ENCODE data around the gene CHST9.

Gene CHST9

DNA sequence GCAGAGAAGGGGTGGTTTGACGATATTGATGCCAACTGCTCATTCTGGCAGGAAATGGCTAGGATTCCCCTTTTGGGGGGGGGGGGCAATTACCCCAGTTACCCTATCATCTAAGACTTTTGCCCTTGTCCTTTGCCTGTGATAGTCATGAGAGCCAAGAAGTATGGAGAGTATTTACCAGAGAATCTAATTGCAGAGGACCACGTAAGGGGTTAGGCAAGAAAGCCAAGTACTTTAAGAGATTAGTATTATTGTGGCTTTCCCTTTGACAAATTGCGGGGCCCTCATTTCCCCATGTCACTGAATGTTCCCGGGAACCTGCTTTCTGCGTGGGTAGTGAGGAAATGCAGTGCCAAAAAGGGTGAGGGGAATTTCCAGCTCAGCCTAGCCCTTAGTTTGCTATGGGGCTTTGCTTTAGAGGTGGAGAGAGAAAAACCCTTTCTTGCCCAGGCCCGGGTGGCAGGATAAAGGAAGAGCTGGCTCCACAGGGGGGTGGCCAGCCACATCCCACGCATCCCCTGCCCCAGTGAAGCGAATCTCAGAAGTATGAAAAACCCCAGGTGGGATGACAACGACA is 321.1 kb downstream of the CHST9 start:
- no peak for DNase-seq (ENCODE audit: low spot score)

DNA sequence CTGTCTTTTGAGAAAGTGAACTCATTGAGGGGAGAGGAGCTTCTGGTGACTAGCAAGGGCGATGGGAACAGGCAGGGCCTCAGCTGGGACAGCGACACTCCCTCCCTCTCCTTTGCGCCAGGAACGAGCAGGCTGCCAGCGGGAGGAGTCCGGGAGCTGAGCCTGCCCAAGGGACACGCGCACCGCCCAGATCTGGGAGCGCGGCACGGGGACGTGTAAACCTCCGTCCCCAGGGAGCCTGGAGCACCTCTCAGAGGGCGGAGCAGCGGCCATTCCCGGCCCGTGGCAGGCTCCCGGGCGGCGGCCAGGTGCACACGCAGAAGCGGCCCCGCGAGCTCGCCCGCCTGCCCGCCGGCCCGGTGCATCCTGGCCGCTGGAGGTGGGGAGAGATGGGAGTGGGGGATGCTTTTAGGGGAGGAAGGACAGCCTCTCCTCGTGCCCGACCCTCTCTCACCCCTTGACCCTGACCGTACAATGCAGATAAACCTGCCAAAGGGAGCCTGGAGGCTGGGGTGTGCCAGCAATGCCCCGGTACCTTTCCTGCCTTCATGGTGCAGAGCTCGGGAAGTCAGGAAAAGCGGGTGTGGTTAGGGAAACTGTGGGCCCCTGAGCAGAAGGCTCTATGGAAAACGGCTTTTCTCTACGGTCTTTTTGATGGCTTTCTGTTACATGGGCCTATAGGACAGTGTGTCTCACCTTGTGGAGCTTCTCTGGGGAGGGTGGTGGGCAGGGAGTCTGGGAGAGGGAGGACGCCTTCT is 321.8 kb downstream of the CHST9 start:
- peak; percentile 63 for DNase-seq (ENCODE audit: low spot score)

DNA sequence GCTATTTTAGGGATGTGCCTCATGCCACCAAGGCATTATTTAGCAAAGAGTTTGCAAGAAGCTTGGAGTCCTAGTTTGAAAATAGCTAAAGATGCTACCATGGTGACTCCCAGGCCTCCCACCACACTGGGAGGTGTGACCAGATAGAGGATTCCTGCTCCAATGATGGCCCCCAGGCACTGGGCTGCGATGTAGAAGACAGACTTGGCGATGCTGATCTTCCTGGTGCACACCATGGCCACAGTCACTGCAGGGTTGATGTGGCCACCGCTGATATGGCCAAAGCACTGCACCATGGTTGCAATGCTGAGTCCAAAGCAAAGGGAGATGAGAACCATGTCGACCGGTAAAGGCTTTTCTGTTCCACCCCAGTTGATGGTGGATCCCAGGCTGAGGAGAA is 323.0 kb downstream of the CHST9 start:
- DNase-seq (ENCODE audit: low spot score): no peak
